COR-L47 (cell line): ENCODE measurements around the gene DGKH.
"Not testable (repeated sequence)": the region's sequence is repeated elsewhere in the genome, so short reads cannot be mapped to it uniquely, and the experiment has no call there.

Source experiments
- DNase-seq: peaks from one replicate; lab custom pipeline; 2025; lab: John Stamatoyannopoulos, UW

DGKH gene

DNA sequence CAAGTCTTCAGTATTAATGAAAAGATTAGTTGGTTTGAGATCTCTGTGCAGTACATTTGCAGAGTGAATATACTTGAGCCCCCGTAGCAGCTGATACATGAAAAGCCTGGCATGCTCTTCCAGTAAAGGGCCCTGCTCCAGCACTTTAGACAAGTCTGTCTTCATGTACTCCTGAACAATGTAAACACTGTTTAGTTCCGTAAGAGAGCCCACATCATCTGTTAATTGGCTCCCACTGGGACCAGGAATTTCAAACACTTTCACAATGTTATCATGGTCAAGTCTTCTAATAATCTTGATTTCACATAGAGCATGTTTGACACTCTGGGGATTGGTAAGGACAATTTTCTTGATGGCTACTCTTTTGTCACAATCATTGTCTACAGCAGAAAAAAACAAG is 22.2 kb downstream of the DGKH start:
- not testable (repeated sequence) for DNase-seq

DNA sequence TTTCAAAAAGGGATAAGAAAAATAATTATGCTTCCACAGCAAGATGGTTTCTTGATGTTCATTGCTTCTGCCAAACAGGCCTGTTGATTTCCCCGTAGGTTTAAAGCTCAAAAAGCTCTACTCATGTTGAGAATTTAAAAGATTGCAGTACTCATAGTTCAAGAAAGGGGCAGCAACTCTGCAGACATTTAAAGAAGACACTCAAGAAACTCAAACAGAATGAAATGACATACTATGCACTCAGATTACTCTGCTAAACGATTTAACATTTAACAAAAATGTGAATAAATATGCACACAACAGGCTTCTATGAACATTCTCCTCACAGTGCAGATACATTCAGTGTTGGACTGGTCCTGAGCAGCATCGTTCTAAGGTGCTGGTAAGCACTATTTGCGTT is 22.7 kb downstream of the DGKH start:
- DNase-seq: not testable (repeated sequence)

DNA sequence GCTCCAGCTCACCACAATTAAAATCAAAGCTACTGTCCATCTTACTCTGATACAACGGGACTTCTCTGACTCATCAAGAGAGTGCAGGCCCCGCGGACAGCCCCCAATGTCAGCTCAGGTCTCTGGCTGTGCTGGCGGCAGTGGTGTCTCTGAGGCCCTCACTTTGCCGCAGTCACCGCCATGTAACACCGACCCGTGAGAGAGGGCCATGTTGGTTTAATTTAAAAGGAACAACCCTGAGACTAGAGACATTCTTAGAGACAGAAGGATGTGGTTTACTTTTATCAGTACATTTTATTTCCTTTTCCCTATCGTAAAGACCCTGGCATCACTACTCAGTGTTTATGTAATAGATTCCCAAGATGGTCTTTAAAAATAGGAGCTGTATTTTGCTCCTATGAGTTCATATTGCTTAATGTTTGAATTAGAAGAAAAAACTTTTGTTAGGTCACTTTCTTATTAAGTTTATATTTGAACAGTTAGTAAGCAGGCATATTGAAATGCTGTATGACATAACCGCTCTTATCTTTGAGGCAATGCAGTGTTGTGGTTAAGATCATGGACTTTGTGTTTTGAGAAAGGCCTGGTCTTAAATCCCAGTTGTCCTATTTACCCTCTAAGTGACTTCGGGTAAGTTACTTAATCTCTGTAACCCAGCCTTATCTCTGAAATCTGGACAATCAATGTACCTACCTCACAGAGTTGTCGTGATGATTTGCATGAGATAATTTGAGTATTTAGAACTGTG is 23.4 kb downstream of the DGKH start:
- DNase-seq: no peak

DNA sequence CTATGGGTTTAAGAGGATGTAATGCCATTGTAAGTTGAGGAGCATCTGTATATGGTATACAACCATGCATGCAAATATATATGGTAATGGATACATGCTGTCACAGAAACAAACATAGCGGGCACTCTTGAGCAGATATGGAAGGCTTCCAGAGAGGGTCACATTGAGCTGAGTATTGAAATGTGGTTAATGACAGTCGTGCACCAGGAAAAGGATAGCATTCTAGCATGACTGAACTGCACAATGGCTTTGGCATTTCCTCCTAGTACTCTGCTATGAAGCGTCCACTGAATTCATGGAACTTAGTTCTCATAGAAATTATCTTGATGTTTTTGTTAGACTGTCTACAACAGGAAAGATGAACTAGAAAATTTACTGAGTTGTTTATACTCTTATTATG is 25.2 kb downstream of the DGKH start:
- DNase-seq: no peak

DNA sequence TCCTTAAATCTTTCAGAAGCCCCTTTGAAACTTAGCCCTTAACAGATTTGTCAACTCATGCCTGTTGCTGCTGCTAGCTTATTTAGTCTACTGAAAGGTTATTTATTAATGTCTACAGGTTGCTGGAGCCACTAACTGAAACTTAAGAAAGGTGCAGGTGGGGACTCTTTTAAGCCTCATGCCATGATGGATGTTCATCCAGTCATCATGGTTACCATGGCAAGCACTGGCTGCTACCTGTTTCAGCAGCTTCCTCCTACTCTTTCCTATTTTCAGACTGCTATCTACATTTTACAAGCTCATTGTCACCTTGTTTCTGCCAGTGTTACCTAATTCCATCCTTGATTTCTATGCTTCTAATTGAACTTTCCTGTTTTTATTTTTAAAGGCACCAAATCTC is 27.1 kb downstream of the DGKH start:
- no peak for DNase-seq

DNA sequence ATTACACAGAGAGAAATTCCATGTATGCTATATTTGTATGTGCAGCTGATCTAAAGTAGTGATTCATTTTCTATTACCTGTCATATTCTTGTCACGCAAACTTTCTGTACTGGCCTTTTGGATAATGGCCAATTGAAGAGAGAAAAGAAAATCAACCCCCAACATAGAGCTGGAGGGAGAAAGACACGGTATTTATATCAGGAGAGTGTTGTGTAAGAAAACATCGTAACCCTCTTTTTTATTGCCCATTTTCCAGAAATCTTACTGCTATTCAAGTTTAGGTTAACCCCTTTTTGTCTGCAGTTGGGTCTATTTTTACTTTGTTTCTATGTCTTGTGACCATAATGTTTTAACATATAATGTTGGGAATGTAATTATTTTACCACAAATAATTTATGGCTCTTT is 27.9 kb downstream of the DGKH start:
- DNase-seq: no peak

DNA sequence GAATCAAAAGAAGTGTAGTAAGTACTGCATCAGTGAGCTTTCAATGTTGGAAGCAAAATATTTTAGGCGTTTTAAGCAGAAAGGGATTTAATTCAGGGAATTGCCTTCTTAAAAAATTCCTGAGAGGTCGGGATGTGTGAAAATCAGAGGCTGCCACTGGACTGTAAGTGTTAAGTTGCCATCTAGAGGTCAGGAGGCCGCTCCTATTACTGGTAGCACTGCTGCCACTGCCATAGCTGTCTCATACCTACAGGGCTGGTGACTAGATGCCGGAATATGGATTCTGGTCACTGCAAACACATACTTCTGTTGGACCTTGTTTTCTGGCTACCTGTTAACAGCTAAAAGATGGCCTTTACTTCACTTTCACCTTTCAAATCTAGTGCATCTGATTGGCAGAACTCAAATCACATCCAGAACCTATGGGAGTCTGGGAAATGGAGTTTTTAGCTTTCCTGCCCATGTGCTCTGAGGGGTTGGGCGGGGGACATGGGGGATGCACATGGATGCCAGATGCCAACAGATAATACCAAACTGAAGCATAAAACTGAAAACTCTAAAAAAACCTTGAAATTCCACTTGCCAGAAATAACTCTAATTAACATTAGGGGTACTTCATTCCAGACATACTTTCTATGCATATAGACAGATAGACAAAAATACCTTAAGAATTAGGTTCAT is 29.8 kb downstream of the DGKH start:
- DNase-seq: no peak

DNA sequence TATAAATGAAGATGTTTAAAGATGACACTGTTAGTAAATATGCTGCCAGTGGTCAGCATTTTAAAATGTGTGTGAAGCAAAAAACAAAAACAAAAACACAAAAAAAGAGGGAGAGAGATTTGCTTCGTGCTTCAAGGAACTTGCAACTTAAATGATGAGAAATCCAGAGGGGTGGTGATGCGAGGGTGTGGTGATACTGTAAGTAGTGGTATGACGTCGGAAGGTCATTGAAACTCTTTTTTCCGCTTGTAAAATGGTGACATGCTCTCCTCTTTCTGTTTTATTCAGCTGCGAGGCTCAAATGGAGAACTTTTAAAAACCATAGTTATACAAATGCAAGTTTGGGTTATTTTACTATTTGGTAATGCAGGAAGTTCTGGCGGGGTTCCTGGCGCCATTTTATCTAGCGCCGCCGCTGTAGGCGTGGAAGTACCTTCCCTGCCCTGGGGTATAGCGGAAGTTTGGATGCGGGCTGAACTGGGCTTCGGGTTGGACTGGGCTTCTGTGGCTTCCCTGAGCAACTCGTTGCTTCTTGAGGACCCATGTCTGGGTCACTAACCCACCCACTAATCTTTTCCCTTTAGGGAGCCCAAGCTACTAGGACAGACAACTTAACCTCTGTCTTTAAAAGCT is 34.8 kb downstream of the DGKH start:
- no peak for DNase-seq

DNA sequence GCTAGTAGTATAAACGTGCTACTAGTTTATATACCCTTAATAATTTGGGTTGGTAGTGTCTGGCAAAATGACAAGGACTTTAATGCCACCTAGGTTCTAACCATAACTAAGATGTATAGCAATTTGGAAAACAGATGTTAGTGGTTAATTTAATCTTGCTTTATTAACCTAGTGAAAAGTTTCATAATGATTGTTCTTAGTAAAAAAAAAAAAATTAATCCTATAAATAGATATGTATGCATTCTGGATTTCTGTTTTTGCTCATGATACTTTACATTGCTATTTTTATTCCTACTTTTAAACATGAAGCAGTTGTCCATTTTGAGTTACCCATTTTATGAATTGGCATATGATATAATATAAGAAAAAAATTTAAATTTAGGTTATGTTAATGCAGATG is 36.3 kb downstream of the DGKH start:
- no peak for DNase-seq

DNA sequence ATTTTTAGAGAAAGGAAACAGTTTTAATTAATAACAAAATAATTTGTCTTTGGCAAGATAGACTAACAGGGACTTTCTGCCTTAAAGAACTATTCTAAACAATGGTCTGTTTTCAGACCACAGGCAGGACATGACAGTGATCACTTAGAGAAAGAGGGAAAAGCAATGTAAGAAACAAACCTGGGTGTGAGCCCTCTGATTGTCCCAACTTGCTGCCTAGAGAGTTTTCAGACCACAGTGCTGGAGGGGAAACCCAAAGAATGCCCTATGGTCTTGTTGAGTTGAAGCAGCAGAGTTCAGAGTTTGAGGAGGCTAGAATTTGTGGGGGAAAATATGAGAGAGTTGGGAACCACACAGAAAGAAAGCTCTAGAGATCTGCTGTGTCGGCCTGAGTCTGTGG is 38.1 kb downstream of the DGKH start:
- DNase-seq: no peak

DNA sequence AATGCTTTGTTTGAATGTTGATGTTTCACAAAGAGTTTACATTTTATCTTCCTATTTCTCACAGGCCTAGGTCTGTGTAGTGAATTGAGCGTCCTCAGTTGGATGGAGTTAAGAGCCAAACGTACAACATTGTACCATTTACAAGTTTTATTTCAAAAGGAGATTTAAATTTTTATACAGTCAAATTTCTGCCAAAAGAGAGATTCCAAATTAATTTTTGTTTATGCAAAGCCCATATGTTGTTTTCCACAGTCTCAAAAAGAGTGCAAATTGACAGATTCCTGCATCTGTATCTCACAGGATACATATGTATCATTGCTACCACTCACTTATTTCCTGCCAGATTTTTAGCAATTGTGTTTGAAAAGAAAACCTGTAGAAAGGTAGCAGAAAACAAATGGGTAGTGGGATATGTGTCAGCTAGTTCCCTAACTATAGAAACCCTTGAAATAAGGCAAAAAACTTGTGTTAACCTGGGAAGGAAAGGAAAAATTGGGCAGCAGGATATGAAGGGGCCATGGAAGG is 46.1 kb downstream of the DGKH start:
- no peak for DNase-seq

DNA sequence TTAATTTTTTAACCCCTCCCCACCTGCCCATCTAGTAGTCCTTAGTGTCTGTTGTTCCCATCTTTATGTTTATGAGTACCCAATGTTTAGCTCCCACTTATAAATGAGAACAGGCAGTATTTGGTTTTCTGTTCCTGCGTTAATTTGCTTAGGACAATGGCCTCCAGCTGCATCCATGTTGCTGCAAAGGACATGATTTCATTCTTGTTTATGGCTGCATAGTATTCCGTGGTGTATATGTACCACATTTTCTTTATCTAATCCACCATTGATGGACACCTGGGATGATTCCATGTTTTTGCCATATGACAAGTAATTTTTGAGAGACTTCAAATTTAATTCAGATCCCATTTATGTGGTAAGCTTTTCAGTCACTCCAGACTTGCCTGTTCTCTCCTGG is 47.8 kb downstream of the DGKH start:
- not testable (repeated sequence) for DNase-seq

DNA sequence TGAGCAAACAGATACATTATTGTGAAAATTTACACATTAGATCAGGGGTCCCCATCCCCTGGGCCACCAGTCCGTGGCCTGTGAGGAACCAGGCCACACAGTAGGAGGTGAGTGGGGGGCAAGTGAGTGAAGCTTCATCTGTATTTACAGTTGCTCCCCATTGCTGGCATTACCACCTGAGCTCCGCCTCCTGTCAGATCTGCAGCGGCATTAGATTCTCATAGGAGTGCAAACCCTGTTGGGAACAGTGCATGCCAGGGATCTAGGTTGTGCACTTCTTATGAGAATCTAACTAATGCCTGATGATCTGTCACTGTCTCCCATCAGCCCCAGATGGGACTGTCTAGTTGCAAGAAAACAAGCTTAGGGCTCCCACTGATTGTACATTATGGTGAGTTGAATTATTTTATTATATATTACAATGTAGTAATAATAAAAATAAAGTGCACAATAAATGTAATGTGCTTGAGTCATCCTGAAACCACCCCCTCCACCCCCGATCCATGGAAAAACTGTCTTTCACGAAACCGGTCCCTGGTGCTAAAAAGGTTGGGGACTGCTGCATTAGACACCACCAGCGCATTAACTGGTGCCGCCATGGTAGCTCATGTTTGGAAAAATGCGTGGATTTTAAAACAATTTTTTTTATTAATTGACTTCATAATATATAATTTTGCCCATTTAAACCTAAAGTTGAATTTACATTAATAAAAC is 51.7 kb downstream of the DGKH start:
- DNase-seq: no peak

DNA sequence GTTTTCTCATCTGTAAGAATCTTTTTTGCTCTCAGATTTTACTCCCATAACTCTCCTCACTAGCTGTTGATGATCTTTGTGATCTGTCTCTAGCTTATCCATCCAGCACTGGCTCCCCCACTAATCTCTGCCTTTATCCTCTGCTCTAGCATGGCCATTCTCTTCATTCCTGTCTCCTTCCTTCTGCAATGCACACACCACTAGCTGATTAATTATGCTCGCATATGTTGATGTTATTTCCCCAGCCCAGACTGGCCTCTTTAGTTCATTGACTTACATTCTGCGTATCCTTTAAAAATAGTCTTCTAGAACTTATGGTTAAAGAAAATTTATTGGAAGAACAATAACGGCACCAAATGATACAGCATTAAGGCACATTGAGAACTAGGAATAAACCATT is 52.5 kb downstream of the DGKH start:
- DNase-seq: no peak

DNA sequence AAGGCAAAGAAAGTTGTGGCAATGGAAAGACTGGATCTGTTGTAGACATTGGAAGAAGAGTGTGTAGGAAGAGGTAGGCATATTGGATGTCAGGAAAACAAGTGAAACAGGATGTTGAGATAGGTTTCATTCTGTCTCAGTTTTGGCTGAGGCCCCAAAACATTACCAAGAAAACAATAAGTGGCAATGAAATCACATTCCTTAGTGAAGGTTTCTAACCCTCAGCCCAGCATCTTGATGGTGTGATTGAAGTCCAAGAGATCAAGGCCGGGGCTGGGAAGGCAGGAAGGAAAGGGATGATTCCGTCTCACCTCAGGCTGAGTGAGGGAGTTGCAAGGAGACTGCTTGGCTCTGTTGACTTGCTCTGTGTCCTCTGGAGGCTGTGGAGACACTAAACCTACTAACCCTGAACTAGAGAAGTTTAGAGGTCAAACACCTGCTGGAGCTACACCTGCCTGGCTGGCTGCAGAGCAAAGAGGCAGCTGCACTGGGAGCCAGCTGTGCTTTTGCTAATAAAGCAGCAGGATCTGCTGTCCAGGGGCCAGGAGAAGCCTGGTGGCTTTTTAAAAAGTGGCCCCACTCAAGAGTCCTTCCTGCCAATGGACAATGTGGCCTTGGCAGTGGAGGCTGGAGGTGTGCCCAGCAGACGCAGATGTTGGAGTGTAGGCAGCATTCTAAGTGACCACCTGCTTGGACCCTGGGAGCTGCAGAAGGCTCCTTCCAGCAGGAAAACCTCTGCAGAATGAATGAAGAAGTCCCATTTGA is 53.6 kb downstream of the DGKH start:
- DNase-seq: peak; percentile 89

DNA sequence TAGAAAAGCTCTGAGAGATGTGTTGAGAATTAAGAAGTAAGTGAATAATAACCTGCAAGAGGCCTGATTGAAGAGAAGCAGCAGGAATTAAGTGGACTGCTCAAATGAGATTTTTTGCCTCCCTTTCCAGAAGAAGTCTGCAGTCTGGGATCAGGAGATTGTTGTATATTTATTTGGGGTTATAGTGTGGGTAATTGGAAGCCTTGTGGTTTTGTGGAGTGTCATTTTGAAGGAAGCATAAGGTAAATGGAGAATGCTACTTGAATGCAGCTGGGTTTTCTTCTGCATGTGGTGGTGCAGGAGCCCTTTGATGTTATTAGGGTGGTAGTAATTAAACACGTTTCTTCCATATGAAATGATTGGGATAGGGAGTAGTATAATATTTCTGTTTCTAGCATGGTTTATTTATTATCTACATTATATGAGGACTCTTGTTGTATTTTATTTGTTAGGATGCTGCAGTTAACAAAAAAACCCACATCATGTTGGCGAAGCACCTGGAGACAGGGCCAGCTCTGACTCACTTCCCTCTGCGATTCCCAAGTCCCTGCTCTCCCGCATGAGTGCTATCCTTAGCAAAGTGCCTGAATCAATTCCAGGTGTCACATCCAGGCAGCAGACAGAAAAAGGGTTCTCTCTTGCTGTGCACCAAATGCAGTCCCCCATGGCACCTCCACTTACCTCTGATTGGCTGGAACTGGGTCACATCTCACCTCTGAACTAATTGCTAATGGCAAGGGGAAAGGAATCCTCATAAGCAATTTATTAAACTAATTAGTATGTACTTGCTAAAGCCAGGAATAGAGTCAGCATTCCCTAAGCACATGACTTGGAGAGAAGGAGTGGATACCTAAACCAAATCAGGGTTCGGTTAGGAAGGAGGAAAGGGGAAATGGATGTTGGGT is 54.8 kb downstream of the DGKH start:
- no peak for DNase-seq

DNA sequence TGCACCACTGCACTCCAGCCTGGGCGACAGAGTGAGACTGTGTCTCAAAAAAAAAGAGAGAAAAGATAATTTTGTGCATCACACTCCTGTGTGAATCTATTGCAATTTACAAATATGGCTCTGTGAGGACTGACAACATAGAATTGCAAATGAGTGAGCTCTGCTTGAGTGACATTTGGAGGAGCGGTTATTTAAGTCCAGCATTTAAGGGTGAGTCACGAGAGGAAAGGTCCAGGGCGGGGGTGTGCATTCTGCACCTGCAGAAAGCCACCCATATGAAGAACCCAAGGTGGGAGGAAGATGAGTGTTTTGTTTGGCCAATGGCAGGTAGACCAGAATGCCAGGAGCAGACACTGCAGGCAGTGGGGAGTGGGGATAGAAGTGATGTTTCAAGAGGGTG is 58.5 kb downstream of the DGKH start:
- DNase-seq: no peak

DNA sequence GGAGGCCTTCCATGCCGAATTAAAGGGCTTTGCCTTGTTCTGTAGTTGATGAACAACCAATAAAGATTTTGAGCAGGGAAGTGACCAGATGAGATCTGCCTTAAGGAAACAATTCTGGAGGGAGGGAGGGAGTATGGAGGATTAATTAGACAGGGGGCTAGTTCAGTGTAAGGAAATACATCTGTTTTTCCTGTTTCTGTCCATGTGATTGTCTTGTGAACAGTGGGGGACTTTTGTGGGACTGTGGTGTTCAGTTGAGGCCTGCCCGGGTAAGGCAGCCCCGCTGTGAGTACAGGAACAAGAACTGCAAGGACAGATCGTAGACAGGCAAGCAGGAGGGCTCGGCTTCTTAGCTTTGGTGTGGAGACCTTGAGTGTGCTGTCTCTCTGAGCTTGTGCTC is 59.0 kb downstream of the DGKH start:
- DNase-seq: no peak

DNA sequence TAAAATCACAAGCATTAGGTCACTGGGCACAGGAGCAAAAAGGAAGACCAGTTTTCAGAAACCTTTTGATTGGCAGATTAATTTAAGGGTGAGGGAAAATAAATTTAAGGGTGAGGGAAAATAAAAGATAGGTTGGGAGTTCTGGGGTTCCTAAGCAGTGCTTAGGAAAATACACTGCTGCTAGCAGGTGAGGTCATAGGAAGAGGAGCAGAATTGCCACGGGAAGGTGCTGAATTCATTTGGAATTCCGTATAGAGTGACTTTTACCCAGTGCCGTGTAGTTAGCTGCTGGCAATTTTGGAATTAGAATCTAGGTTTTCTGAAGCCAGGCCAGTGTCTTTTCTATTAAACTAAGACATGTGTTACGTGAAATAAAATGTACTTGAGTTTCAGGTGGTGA is 59.8 kb downstream of the DGKH start:
- no peak for DNase-seq

DNA sequence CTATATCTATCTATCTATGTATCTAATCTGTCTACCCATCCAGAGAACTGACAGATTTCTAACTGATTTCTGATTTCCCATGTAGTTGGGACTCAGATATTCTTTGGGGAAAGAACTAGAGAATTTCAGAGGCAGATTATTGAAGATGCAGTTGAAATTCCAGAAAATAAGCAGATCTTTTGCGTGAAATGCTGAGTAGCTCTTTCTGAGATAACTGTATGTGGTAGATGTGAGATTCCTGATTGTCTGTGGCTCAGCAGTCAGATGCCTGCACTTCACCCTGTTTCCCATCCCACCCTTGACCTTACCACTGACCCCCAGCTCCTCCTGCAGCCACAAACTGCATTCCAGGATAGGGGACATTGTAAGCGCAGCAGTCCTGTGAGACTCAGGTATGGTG is 61.5 kb downstream of the DGKH start:
- DNase-seq: no peak
